AG10803 (cell line): Measurements from ENCODE around the gene WDR70.
"Not testable (repeated sequence)": the region's sequence is repeated elsewhere in the genome, so short reads cannot be mapped to it uniquely, and the experiment has no call there.

Experiments used
- DNase-seq: peaks from one replicate; pipeline ENCODE4 v3.0.0; 2010; ENCODE audit warnings: low read depth
- H3K4me3 ChIP-seq: 2 replicates; pipeline ENCODE4 v1.5.1; 2011; ENCODE audit warnings: mild to moderate bottlenecking, low read length, control low read depth
- TF ChIP-seq, protein P1 (sequence below): conservative IDR thresholded peaks from 2 replicates; pipeline ENCODE4 v1.5.1; 2011; ENCODE audit warnings: mild to moderate bottlenecking, low read length, control low read depth, inconsistent platforms

Gene WDR70

DNA sequence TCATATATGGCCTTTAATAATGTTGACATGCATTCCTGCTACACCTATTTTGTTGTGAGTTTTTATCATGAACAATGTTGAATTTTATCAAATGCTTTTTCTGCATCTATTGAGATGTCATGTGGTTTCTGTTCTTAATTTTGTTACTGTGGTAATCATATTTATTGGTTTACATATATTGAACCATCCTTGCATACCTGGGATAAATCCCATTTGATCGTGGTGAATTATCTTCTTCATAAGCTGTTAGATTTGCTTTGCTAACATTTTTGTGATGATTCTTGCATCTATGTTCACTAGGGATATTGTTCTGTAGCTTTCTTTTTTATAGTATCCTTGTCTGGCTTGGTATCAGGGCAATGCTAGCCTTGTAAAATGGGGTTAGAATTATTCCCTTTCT is 222.0 kb downstream of the WDR70 start:
- H3K4me3 ChIP-seq: no peak overlapping the region
- DNase-seq: no peak
- TF ChIP-seq, protein P1, sequence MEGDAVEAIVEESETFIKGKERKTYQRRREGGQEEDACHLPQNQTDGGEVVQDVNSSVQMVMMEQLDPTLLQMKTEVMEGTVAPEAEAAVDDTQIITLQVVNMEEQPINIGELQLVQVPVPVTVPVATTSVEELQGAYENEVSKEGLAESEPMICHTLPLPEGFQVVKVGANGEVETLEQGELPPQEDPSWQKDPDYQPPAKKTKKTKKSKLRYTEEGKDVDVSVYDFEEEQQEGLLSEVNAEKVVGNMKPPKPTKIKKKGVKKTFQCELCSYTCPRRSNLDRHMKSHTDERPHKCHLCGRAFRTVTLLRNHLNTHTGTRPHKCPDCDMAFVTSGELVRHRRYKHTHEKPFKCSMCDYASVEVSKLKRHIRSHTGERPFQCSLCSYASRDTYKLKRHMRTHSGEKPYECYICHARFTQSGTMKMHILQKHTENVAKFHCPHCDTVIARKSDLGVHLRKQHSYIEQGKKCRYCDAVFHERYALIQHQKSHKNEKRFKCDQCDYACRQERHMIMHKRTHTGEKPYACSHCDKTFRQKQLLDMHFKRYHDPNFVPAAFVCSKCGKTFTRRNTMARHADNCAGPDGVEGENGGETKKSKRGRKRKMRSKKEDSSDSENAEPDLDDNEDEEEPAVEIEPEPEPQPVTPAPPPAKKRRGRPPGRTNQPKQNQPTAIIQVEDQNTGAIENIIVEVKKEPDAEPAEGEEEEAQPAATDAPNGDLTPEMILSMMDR: no peak

DNA sequence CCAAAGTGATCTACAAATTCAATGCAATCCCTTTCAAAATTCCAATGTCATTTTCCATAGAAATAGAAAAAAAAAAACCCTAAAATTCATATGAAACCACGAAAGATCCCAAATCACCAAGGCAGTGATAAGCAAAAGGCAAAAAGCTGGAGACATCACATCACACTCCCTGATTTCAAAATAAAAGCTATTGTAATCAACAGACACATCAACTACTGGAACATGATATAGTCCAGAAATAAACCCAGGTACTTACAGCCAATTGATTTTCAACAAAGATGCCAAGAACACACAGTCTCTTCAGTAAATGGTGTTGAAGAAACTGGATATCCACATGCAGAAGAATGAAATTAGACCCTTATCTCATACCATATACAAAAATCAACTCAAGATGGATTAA is 224.0 kb downstream of the WDR70 start:
- no peak overlapping the region for H3K4me3 ChIP-seq
- DNase-seq: no peak
- TF ChIP-seq, protein P1: no peak

DNA sequence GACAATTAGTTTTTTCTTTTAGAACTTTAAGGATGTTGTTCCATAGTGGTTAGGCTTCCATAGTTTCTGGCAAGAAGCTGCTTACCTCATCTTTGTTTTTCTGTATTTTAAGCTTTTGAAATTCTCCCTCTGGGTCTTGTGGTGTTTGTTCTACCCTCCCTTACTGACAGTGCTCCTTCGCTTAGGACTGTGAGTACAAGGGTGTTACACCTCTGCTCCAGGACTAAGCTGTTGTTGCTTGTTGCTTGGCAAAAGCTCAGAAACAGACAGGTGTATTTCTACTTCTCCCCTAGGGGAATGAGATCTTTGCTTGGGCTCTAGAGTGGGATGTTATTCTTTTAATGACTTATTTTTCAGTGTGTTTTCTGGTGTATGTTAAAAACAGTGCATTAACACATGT is 225.2 kb downstream of the WDR70 start:
- DNase-seq: no peak
- TF ChIP-seq, protein P1: no peak
- H3K4me3 ChIP-seq: no peak overlapping the region

DNA sequence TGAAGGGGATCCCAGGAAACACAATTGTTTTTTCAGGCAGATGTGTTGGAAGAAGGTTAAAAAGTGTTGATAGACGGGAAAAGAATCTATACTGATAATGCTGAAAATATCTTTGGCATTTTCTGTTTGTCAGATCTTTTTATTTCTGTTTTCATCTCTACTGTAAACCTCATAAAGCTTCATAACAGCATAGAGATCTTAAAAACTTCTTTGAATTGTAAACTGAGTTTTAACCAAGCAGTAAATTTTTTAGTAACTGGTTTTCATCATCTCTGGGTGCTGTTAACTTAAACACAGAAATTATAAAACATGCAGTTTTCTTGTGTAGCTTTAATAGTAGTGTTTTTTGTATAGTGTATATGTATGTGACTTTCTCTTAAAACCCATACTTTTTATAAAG is 227.0 kb downstream of the WDR70 start:
- DNase-seq: no peak
- TF ChIP-seq, protein P1: no peak
- no peak overlapping the region for H3K4me3 ChIP-seq

DNA sequence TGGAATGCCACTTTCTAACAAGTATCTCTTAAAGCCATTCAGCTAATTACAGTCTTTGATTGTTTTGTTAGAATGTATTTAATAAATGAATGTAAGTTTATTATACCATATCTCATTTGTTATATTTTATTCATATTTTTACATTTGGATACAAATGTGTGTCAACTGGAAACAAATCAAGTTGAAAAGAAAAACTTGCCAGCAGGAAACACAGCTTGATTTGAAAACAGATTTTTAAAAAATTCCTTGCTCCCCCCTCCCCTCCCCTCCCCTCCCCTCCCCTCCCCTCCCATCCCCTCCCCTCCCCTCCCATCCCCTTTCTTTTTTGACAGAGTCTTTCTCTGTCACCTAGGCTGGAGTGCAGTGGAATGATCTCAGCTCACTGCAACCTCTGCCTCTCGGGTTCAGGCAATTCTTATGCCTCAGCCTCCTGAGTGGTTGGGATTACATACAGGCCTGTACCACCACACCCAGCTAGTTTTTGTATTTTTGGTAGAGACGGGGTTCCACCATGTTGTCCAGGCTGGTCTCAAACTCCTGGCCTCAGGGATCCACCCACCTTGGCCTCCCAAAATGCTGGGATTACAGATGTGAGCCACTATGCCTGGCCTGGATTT is 227.6 kb downstream of the WDR70 start:
- TF ChIP-seq, protein P1: no peak
- DNase-seq: no peak
- no peak overlapping the region for H3K4me3 ChIP-seq

DNA sequence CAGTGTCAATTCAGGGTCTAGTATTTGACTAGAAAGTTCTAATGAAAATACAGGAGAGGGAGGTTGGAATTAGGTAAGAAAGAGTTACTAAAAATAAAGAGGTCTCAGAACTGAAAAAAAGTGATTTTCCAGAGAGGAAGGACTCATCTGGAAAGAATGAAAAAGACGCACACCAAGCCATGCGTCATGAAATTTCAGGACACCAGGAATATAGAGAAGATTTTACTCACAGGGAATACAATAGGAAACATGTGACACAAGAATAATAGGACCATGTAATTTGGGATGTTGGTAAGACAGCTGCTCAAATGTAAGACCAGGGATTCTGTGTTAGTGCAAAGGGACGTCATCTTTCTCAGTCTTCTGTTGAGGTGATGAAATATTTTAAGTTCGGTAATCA is 236.1 kb downstream of the WDR70 start:
- DNase-seq: peak; percentile 93
- TF ChIP-seq, protein P1: no peak
- H3K4me3 ChIP-seq: no peak overlapping the region

DNA sequence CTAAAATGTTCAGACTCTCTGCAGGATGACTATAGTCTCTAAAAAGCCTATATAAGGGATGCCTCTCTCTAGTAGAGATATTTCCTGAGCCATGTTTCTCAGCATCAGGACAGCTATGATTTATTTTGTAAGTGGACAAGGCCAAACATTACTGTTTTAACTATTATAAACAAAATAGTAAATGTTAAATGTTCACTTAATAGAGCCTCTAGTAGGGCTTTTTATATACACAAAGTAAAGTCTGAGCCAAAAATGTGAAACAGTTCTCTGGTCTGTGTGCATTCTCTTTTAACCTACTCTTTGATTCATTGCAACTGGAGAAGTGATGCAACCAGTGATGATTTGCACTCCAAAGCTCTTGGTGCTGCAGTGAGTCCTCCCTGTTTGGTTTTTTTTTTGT is 240.2 kb downstream of the WDR70 start:
- TF ChIP-seq, protein P1: no peak
- H3K4me3 ChIP-seq: no peak overlapping the region
- peak; percentile 75 for DNase-seq

DNA sequence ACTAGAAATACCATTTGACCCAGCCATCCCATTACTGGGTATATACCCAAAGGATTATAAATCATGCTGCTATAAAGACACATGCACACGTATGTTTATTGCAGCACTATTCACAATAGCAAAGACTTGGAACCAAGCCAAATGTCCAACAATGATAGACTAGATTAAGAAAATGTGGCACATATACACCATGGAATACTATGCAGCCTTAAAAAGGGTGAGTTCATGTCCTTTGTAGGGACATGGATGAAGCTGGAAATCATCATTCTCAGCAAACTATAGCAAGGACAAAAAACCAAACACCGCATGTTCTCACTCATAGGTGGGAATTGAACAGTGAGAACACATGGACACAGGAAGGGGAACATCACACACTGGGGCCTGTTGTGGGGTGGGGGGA is 243.2 kb downstream of the WDR70 start:
- H3K4me3 ChIP-seq, DNase-seq: not testable (repeated sequence)
